Osteocyte (in vitro differentiated cells): ENCODE data around the gene RASGEF1B. TPM values are rescaled to one million over a fixed set of nuclear protein-coding genes. Genes with fewer than 3 reads are reported as not detected.

Experiments used
- DNase-seq: peaks from one replicate; pipeline ENCODE4 v3.0.0; 2021; ENCODE audit warnings: mixed read lengths; ENCODE audit not compliant: unreplicated experiment; ENCODE audit errors: extremely low spot score
- H3K27ac Mint-ChIP-seq: one replicate; pipeline ENCODE4 v1.8.0; 2021; ENCODE audit warnings: mild to moderate bottlenecking, mixed read lengths; ENCODE audit not compliant: unreplicated experiment
- H3K27me3 Mint-ChIP-seq: one replicate; pipeline ENCODE4 v1.8.0; 2021; ENCODE audit warnings: mixed read lengths; ENCODE audit not compliant: unreplicated experiment
- H3K36me3 Mint-ChIP-seq: one replicate; pipeline ENCODE4 v1.8.0; 2021; ENCODE audit warnings: mixed read lengths; ENCODE audit not compliant: unreplicated experiment
- H3K4me1 Mint-ChIP-seq: one replicate; pipeline ENCODE4 v1.8.0; 2021; ENCODE audit warnings: mixed read lengths; ENCODE audit not compliant: unreplicated experiment
- H3K4me3 Mint-ChIP-seq: one replicate; pipeline ENCODE4 v1.8.0; 2021; ENCODE audit warnings: mild to moderate bottlenecking, moderate library complexity, mixed read lengths; ENCODE audit not compliant: unreplicated experiment
- H3K9me3 Mint-ChIP-seq: one replicate; pipeline ENCODE4 v1.8.0; 2021; ENCODE audit warnings: mixed read lengths; ENCODE audit not compliant: unreplicated experiment
- total RNA-seq: library from RNA; stranded (reverse); gene quantifications from 2 replicates; pipeline ENCODE4 v1.2.1, GENCODE V29; 2021
- TF ChIP-seq, protein P1 (sequence below): fragments of 200-600 bp; sonication (generic); IDR thresholded peaks from 2 replicates; pipeline ENCODE4 v1.5.0; 2021; ENCODE audit warnings: antibody characterized with exemption, mild to moderate bottlenecking, moderate library complexity

RASGEF1B gene
- total RNA-seq, 1 donor from 2014 or later = 0.64 TPM

DNA sequence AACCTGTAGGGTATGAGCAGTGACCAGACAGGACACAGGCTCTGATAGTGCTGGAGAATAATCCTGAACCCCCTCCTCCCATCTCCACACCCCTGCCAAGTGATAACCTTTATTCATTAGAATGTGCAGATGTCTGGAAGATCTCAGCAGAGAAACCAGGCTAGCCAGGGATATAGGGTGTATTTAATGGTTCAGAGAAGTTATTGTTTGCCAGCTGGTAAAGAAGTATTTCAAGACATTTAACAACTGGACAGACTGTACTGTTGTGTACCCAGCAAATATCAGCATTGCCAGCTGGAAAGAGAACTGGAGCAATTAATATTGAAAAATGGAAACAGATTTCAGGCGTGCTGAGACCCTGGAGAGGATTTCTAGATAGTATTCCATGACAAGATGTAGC lies 94.5 kb downstream of the RASGEF1B start:
- H3K27me3 Mint-ChIP-seq = peaks cover 7% of the 10 kb centered on the region
- H3K36me3 Mint-ChIP-seq = no peaks in the 10 kb centered on the region
- no peak overlapping the region for H3K27ac Mint-ChIP-seq
- TF ChIP-seq, protein P1, sequence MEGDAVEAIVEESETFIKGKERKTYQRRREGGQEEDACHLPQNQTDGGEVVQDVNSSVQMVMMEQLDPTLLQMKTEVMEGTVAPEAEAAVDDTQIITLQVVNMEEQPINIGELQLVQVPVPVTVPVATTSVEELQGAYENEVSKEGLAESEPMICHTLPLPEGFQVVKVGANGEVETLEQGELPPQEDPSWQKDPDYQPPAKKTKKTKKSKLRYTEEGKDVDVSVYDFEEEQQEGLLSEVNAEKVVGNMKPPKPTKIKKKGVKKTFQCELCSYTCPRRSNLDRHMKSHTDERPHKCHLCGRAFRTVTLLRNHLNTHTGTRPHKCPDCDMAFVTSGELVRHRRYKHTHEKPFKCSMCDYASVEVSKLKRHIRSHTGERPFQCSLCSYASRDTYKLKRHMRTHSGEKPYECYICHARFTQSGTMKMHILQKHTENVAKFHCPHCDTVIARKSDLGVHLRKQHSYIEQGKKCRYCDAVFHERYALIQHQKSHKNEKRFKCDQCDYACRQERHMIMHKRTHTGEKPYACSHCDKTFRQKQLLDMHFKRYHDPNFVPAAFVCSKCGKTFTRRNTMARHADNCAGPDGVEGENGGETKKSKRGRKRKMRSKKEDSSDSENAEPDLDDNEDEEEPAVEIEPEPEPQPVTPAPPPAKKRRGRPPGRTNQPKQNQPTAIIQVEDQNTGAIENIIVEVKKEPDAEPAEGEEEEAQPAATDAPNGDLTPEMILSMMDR = no peak
- H3K4me3 Mint-ChIP-seq = no peak overlapping the region
- no peaks in the 10 kb centered on the region for H3K4me1 Mint-ChIP-seq
- no peak for DNase-seq
- H3K9me3 Mint-ChIP-seq = no peaks in the 10 kb centered on the region

DNA sequence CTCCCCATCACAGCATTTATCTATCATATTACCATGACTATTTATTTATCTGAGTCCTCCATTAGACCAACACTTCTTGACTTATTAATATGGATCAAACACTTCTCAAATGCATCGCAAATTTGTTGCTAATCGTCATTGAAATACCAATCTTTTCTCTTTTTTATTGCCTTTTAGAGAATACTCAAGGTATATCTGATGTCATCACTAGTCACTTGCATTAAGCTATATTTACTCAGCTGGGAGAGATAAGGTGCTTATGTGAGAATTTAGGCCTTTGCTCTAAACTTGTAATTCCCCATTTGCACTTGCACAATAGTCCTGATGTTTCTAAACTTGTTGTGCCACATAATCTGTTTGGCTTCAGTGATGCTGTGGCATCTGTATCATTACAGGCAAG lies 95.0 kb downstream of the RASGEF1B start:
- Mint-ChIP-seq H3K9me3 (no peaks in the 10 kb centered on the region), H3K4me3 (no peak overlapping the region), H3K36me3 (no peaks in the 10 kb centered on the region), H3K27ac (no peak overlapping the region), H3K4me1 (no peaks in the 10 kb centered on the region), H3K27me3 (peaks cover 7% of the 10 kb centered on the region)
- TF ChIP-seq, protein P1 = no peak
- DNase-seq = no peak
